ENCODE results near the gene ASS1. TPM values are rescaled to one million over a fixed set of nuclear protein-coding genes. Genes with fewer than 3 reads are reported as not detected.

Gene ASS1
- total RNA-seq, 1 donor from 2014 or later: 22.5 TPM

- peaks cover 14% of the 10 kb centered on the region for H3F3A ChIP-seq (ENCODE audit: low read depth)
- no peak overlapping the region for H3K4me3 ChIP-seq
- no peak for TF ChIP-seq EZH2 (IDR thresholded peaks at IDR 0.05)
- no peak for TF ChIP-seq CTCF (IDR thresholded peaks at IDR 0.05)
- no peak for TF ChIP-seq EZH2phosphoT487 (IDR thresholded peaks at IDR 0.05)
- no peaks in the 10 kb centered on the region for H3K36me3 ChIP-seq
- no peaks in the 10 kb centered on the region for H4K20me1 ChIP-seq (ENCODE audit: low read depth)
- Mint-ChIP-seq H3K36me3 (no peaks in the 10 kb centered on the region), H3K27ac (no peak overlapping the region), H3K9me3 (no peaks in the 10 kb centered on the region), H3K4me3 (no peak overlapping the region), H3K4me1 (peaks cover 16% of the 10 kb centered on the region), H3K27me3 (ENCODE audit: insufficient read depth, low read depth) (peaks cover 6% of the 10 kb centered on the region)
- no peak overlapping the region for H3K9ac ChIP-seq
- H3K27me3 ChIP-seq: no peaks in the 10 kb centered on the region
- no peaks in the 10 kb centered on the region for H3K9me3 ChIP-seq (ENCODE audit: low read depth)
- no peak overlapping the region for H3K27ac ChIP-seq
- H3K4me2 ChIP-seq: no peak overlapping the region
- no peaks in the 10 kb centered on the region for H3K79me2 ChIP-seq (ENCODE audit: low read depth)
- no peak for DNase-seq (ENCODE audit: low spot score)
- H3K4me1 ChIP-seq: peaks cover 11% of the 10 kb centered on the region
- no peak overlapping the region for H2AFZ ChIP-seq (replicated peaks)
Observed at GRCh38 chr9:130501639-130502038, 56.9 kb downstream of the ASS1 start.

- DNase-seq (ENCODE audit: low spot score): no peak
- H3K36me3 Mint-ChIP-seq: no peaks in the 10 kb centered on the region
- Histone ChIP-seq H3K27me3 (no peaks in the 10 kb centered on the region), H3K36me3 (no peaks in the 10 kb centered on the region), H3K4me1 (no peaks in the 10 kb centered on the region), H3K9ac (no peak overlapping the region), H3K9me3 (ENCODE audit: low read depth) (no peaks in the 10 kb centered on the region), H3K4me2 (no peak overlapping the region), H3K79me2 (ENCODE audit: low read depth) (no peaks in the 10 kb centered on the region), H3K4me3 (no peak overlapping the region), H4K20me1 (ENCODE audit: low read depth) (no peaks in the 10 kb centered on the region), H2AFZ (replicated peaks) (no peak overlapping the region), H3K27ac (no peak overlapping the region), H3F3A (ENCODE audit: low read depth) (peaks cover 3% of the 10 kb centered on the region)
- peaks cover 4% of the 10 kb centered on the region for H3K27me3 Mint-ChIP-seq (ENCODE audit: insufficient read depth, low read depth)
- H3K9me3 Mint-ChIP-seq: no peaks in the 10 kb centered on the region
- no peak overlapping the region for H3K4me3 Mint-ChIP-seq
- no peaks in the 10 kb centered on the region for H3K4me1 Mint-ChIP-seq
- no peak overlapping the region for H3K27ac Mint-ChIP-seq
- TF ChIP-seq EZH2phosphoT487 (IDR thresholded peaks at IDR 0.05) (no peak), EZH2 (IDR thresholded peaks at IDR 0.05) (no peak), CTCF (IDR thresholded peaks at IDR 0.05) (no peak)
Observed at GRCh38 chr9:130508218-130508617, 63.5 kb downstream of the ASS1 start.

GRCh38 chr9:130512199-130512598, 67.4 kb downstream of the ASS1 start:
- Histone ChIP-seq H3K9me3 (ENCODE audit: low read depth) (no peaks in the 10 kb centered on the region), H2AFZ (replicated peaks) (no peak overlapping the region), H4K20me1 (ENCODE audit: low read depth) (no peaks in the 10 kb centered on the region), H3K9ac (no peak overlapping the region), H3K27me3 (no peaks in the 10 kb centered on the region), H3K4me1 (no peaks in the 10 kb centered on the region), H3F3A (ENCODE audit: low read depth) (no peaks in the 10 kb centered on the region), H3K36me3 (no peaks in the 10 kb centered on the region), H3K27ac (no peak overlapping the region), H3K4me2 (no peak overlapping the region), H3K79me2 (ENCODE audit: low read depth) (no peaks in the 10 kb centered on the region), H3K4me3 (no peak overlapping the region)
- no peak overlapping the region for H3K27ac Mint-ChIP-seq
- H3K9me3 Mint-ChIP-seq: no peaks in the 10 kb centered on the region
- H3K4me1 Mint-ChIP-seq: no peaks in the 10 kb centered on the region
- no peak overlapping the region for H3K4me3 Mint-ChIP-seq
- peaks cover 4% of the 10 kb centered on the region for H3K27me3 Mint-ChIP-seq (ENCODE audit: insufficient read depth, low read depth)
- TF ChIP-seq CTCF (IDR thresholded peaks at IDR 0.05) (no peak), EZH2phosphoT487 (IDR thresholded peaks at IDR 0.05) (no peak), EZH2 (IDR thresholded peaks at IDR 0.05) (no peak)
- no peaks in the 10 kb centered on the region for H3K36me3 Mint-ChIP-seq
- no peak for DNase-seq (ENCODE audit: low spot score)

Measured in neural progenitor cell (in vitro differentiated cells).